CD4-positive, alpha-beta T cell treated with Interferon alpha-2 for 1 hour (primary cell): ENCODE results near the gene ZMYND15.

Experiments
- DNase-seq, 2 donors: peaks; one replicate each; pipeline ENCODE4 v3.0.0-alpha.2; 2020 to 2022

ZMYND15 gene

GRCh38 chr17:4786516-4786915 lies 46.9 kb downstream of the ZMYND15 start:
- DNase-seq, result no peak

- no peak for DNase-seq
These were observed 48.6 kb downstream of the ZMYND15 start for GRCh38 chr17:4788159-4788806.

- DNase-seq, result no peak
These were observed 49.4 kb downstream of the ZMYND15 start, which contains the start of gene GLTPD2 for GRCh38 chr17:4788807-4789700. TSS of gene GLTPD2 (plus strand) at chr17:4788964. CDS start at chr17:4789012, 48 bp downstream.

- DNase-seq, result no peak
These were observed 50.0 kb downstream of the ZMYND15 start for GRCh38 chr17:4789701-4789950.

- peak; percentile 85 to 86 for DNase-seq
These were observed 50.5 kb downstream of the ZMYND15 start for GRCh38 chr17:4789951-4790704.

GRCh38 chr17:4790705-4791088 lies 51.1 kb downstream of the ZMYND15 start:
- DNase-seq, result no peak

- no peak for DNase-seq
These were observed 55.5 kb downstream of the ZMYND15 start for GRCh38 chr17:4795168-4795567.
